Esophagus muscularis mucosa (tissue), 3 donors: ENCODE measurements around the gene JAK3.

ENCODE experiments used
- POLR2A ChIP-seq: fragments of 450-650 bp; IDR thresholded peaks from one replicate; pipeline ENCODE4 v1.6.1; 2017; ENCODE audit warnings: antibody characterized with exemption, moderate library complexity, mild to moderate bottlenecking, low read depth
- POLR2AphosphoS5 ChIP-seq, 2 donors: sonication (generic); formaldehyde crosslinking; IDR thresholded peaks; one replicate each; pipeline ENCODE4 v1.6.1; 2017; ENCODE audit warnings: antibody characterized with exemption in 2 of 2
- TF ChIP-seq, protein P1 (sequence below), 3 experiments: fragments of 200-600 bp in 2 of 3; fragments of 450-650 bp in 1 of 3; sonication (generic) in 2 of 3; IDR thresholded peaks; one replicate each; pipeline ENCODE4 v1.5.1; 2017 to 2019; ENCODE audit warnings: antibody characterized with exemption in 3 of 3, mild to moderate bottlenecking in 2 of 3, moderate library complexity in 1 of 3

DNA sequence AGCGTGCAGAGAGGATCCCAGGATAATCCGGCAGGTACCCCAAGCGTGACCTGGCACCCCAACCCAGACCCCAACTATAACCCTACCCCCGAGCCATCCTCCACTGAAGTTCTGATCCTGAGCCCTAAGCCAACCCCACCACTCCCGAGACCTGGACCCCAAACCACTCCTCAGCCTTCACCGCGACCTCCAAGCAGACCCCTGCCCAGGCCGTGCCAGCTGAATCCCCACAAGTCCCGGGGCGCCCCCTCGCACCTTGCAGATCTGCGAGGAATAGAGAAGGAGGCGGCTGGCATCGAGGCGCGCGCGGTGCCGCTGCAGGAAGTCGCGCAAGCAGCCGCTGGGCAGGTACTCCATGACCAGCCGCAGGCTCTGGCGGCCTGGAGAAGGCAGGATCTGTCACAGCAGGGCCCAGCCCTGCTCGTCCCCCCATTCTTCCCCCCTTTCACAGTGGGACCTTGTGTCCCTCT is 16.3 kb downstream of the JAK3 start:
- TF ChIP-seq, protein P1, sequence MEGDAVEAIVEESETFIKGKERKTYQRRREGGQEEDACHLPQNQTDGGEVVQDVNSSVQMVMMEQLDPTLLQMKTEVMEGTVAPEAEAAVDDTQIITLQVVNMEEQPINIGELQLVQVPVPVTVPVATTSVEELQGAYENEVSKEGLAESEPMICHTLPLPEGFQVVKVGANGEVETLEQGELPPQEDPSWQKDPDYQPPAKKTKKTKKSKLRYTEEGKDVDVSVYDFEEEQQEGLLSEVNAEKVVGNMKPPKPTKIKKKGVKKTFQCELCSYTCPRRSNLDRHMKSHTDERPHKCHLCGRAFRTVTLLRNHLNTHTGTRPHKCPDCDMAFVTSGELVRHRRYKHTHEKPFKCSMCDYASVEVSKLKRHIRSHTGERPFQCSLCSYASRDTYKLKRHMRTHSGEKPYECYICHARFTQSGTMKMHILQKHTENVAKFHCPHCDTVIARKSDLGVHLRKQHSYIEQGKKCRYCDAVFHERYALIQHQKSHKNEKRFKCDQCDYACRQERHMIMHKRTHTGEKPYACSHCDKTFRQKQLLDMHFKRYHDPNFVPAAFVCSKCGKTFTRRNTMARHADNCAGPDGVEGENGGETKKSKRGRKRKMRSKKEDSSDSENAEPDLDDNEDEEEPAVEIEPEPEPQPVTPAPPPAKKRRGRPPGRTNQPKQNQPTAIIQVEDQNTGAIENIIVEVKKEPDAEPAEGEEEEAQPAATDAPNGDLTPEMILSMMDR (IDR thresholded peaks at IDR 0.05): no peak
- no peak for TF ChIP-seq POLR2AphosphoS5 (IDR thresholded peaks at IDR 0.05)
- no peak for TF ChIP-seq POLR2A
